Endothelial cell of umbilical vein (primary cell): ENCODE measurements around the gene CD300LB. TPM values are rescaled to one million over a fixed set of nuclear protein-coding genes. Genes with fewer than 3 reads are reported as not detected.

ENCODE experiments used
- BruUV-seq: library from RNA; stranded (reverse); fragments of 400-500 nt; replicated peaks from 2 replicates; lab custom pipeline; 2021; lab: Mats Ljungman, UMichigan
- CTCF ChIA-PET: fragments of 300-600, 350-600 bp; sonication (Branson Sonifier 250); formaldehyde crosslinking; loops from one replicate; lab custom pipeline; 2021; ENCODE audit warnings: antibody characterized with exemption, inconsistent platforms; lab: Charles Lee
- POLR2A ChIA-PET: fragments of 300-600, 350-600 bp; sonication (Branson Sonifier 250); formaldehyde crosslinking; loops from one replicate; lab custom pipeline; 2021; ENCODE audit warnings: antibody characterized with exemption, inconsistent platforms; lab: Charles Lee
- DNase-seq: peaks from one replicate; pipeline ENCODE4 v3.0.0-alpha.2; 2011; ENCODE audit warnings: low read depth, low spot score
- FAIRE-seq: peaks from 2 replicates; lab custom pipeline; 2011; peaks lifted over from hg19 to GRCh38; lab: Jason Lieb, UNC
- H2AFZ ChIP-seq: 2 replicates; pipeline ENCODE4 v1.6.0; 2012; ENCODE audit warnings: low read depth, low read length, control low read depth, inconsistent platforms
- H3K27ac ChIP-seq: 2 replicates; pipeline ENCODE4 v1.5.1; 2011; ENCODE audit warnings: low read depth, mild to moderate bottlenecking, control low read depth, low read length, moderate library complexity; ENCODE audit not compliant: insufficient read depth
- H3K27me3 ChIP-seq, 2 experiments: 2 replicates each; pipeline versions ENCODE4 v1.6.0 to v1.6.1; 2011; ENCODE audit warnings: low read length in 2 of 2, mixed read lengths in 1 of 2; ENCODE audit not compliant: control insufficient read depth in 2 of 2, insufficient read depth in 2 of 2
- H3K36me3 ChIP-seq, 2 experiments: 2 replicates in 1 of 2; 3 replicates in 1 of 2; pipeline ENCODE4 v1.5.1; 2011; ENCODE audit warnings: low read length in 2 of 2, mild to moderate bottlenecking in 1 of 2, moderate library complexity in 1 of 2; ENCODE audit not compliant: control insufficient read depth in 2 of 2, insufficient read depth in 2 of 2; ENCODE audit errors: extremely low read depth in 1 of 2
- H3K4me1 ChIP-seq: 3 replicates; pipeline ENCODE4 v1.5.1; 2011; ENCODE audit warnings: mild to moderate bottlenecking, low read length; ENCODE audit not compliant: control insufficient read depth, insufficient read depth; ENCODE audit errors: extremely low read depth
- H3K4me2 ChIP-seq: 2 replicates; pipeline ENCODE4 v1.6.1; 2011; ENCODE audit warnings: low read length, control low read depth, mixed read lengths; ENCODE audit not compliant: insufficient read depth
- H3K4me3 ChIP-seq, 3 experiments: fragments of 200-600 bp in 1 of 3; sonication (generic), shearing (Covaris generic) in 1 of 3; replicated peaks in 1 of 3; 2 replicates each; pipeline ENCODE4 v1.5.1; 2011 to 2016; ENCODE audit warnings: control low read depth in 3 of 3, low read length in 3 of 3, mild to moderate bottlenecking in 2 of 3, inconsistent platforms in 1 of 3, low read depth in 1 of 3, moderate library complexity in 1 of 3; ENCODE audit not compliant: insufficient read depth in 1 of 3
- H3K79me2 ChIP-seq: 2 replicates; pipeline ENCODE4 v1.6.0; 2012; ENCODE audit warnings: low read length, inconsistent platforms; ENCODE audit not compliant: control insufficient read depth, insufficient read depth
- H3K9ac ChIP-seq: replicated peaks from 2 replicates; pipeline ENCODE3; 2011; ENCODE audit warnings: low read length, control low read depth; ENCODE audit not compliant: insufficient read depth; ENCODE audit errors: extremely low read depth
- H3K9me1 ChIP-seq: replicated peaks from 3 replicates; pipeline ENCODE4 v1.6.0; 2011; ENCODE audit warnings: mild to moderate bottlenecking, low read length; ENCODE audit not compliant: control insufficient read depth, insufficient read depth; ENCODE audit errors: extremely low read depth
- H3K9me3 ChIP-seq: replicated peaks from 2 replicates; pipeline ENCODE4 v1.5.1; 2012; ENCODE audit warnings: low read length, inconsistent platforms; ENCODE audit not compliant: control insufficient read depth, insufficient read depth
- H4K20me1 ChIP-seq: replicated peaks from 2 replicates; pipeline ENCODE3; 2011; ENCODE audit warnings: mild to moderate bottlenecking, low read length; ENCODE audit not compliant: control insufficient read depth, insufficient read depth; ENCODE audit errors: extremely low read depth
- CTCF ChIP-seq, 2 donors: IDR thresholded peaks; 1 replicate in 1 of 2; 2 replicates in 1 of 2; pipeline ENCODE4 v1.5.1; 2011; ENCODE audit warnings: low read length in 2 of 2, mild to moderate bottlenecking in 2 of 2, moderate library complexity in 2 of 2, control low read depth in 1 of 2, inconsistent platforms in 1 of 2, low read depth in 1 of 2; ENCODE audit not compliant: insufficient read depth in 1 of 2; ENCODE audit errors: extremely low read depth in 1 of 2
- EZH2 ChIP-seq: IDR thresholded peaks from 2 replicates; pipeline ENCODE4 v1.6.1; 2012; ENCODE audit warnings: borderline replicate concordance, low read depth, mild to moderate bottlenecking, moderate library complexity, low read length, inconsistent platforms; ENCODE audit not compliant: severe bottlenecking
- GATA2 ChIP-seq: IDR thresholded peaks from 2 replicates; pipeline ENCODE4 v1.7.0; 2011; ENCODE audit warnings: low read depth, mild to moderate bottlenecking, moderate library complexity, mixed read lengths, low read length; ENCODE audit not compliant: insufficient read length, insufficient read depth
- JUN ChIP-seq: IDR thresholded peaks from 2 replicates; pipeline ENCODE4 v1.6.1; 2011; ENCODE audit warnings: borderline replicate concordance, low read depth; ENCODE audit not compliant: insufficient read length, insufficient read depth
- POLR2A ChIP-seq: IDR thresholded peaks from 2 replicates; pipeline ENCODE4 v1.6.1; 2012; ENCODE audit warnings: low read depth, mild to moderate bottlenecking, control low read depth, low read length
- POLR2AphosphoS5 ChIP-seq: IDR thresholded peaks from 2 replicates; pipeline ENCODE4 v1.6.1; 2012; ENCODE audit warnings: low read depth, mild to moderate bottlenecking, control low read depth, low read length, moderate library complexity; ENCODE audit not compliant: insufficient read depth
- dilution Hi-C: fragments of 300-500 bp; cut with MboI; formaldehyde crosslinking; loops from one replicate; pipeline ENCODE4 v1.15.0; 2019; ENCODE audit warnings: low sequenced_read_pairs; ENCODE audit not compliant: extremely low pct_ligation_motif_present
- intact Hi-C: fragments of 100-400 bp; cut with micrococcal nuclease; formaldehyde crosslinking; loops from one replicate; pipeline ENCODE4 v1.10.0; 2022
- polyA plus RNA-seq, 4 experiments: library from polyadenylated mRNA; depleted of rRNA in 3 of 4; stranded (reverse) in 3 of 4; unstranded in 1 of 4; fragments of >200 nt; gene quantifications; 2 replicates each; pipeline versions ENCODE4 v1.2.1 to v1.2.3, GENCODE V29; 2011 to 2012; ENCODE audit warnings: missing spikeins in 1 of 4
- total RNA-seq: library from RNA; stranded (reverse); gene quantifications from 2 replicates; pipeline ENCODE4 v1.2.3, GENCODE V29; 2021

The CD300LB gene
- total and polyA plus RNA-seq, 2 donors (not counting 3 experiments of a cell fraction or from before 2014, with no cell fraction given), result not detected

GRCh38 chr17:74566132-74566753, 35.0 kb upstream of the CD300LB start:
- no peak overlapping the region for H3K4me2 ChIP-seq
- no peak overlapping the region for H2AFZ ChIP-seq
- H3K27ac ChIP-seq, result no peak overlapping the region
- H4K20me1 ChIP-seq, result no peaks in the 10 kb centered on the region
- H3K9me1 ChIP-seq, result no peaks in the 10 kb centered on the region
- BruUV-seq, result no TSS peak
- intact Hi-C loops, result loop anchor here (2.0 kb wide), 1 partner anchor 171 kb away; the partner anchor contains the start of gene RAB37
- TF ChIP-seq CTCF (IDR thresholded peaks at IDR 0.05; ENCODE audit: extremely low read depth in 1 of 2, insufficient read depth in 1 of 2, low read depth in 1 of 2, low read length in 2 of 2), result peak; percentile 31 to 45
- no peak for TF ChIP-seq GATA2
- dilution Hi-C loops, result no loop called here
- H3K9me3 ChIP-seq, result no peaks in the 10 kb centered on the region
- POLR2A ChIA-PET, result no interaction called here
- H3K4me1 ChIP-seq, result no peaks in the 10 kb centered on the region
- no peaks in the 10 kb centered on the region for H3K27me3 ChIP-seq
- H3K4me3 ChIP-seq, result no peak overlapping the region
- DNase-seq (peak; percentile 5), FAIRE-seq (no peak)
- H3K79me2 ChIP-seq, result no peaks in the 10 kb centered on the region
- H3K9ac ChIP-seq, result no peak overlapping the region
- no peaks in the 10 kb centered on the region for H3K36me3 ChIP-seq
- CTCF ChIA-PET, result no interaction called here

- Histone ChIP-seq H3K27me3 (no peaks in the 10 kb centered on the region), H3K9ac (no peak overlapping the region), H3K4me3 (no peak overlapping the region), H3K9me1 (no peaks in the 10 kb centered on the region), H2AFZ (no peak overlapping the region), H3K79me2 (no peaks in the 10 kb centered on the region), H3K9me3 (no peaks in the 10 kb centered on the region), H4K20me1 (no peaks in the 10 kb centered on the region), H3K36me3 (no peaks in the 10 kb centered on the region), H3K4me1 (no peaks in the 10 kb centered on the region), H3K27ac (no peak overlapping the region), H3K4me2 (no peak overlapping the region)
- FAIRE-seq, result no peak
- no TSS peak for BruUV-seq
- TF ChIP-seq JUN (no peak), POLR2AphosphoS5 (no peak), EZH2 (no peak), POLR2A (no peak)
- dilution Hi-C loops (no loop called here), intact Hi-C loops (no loop called here)
- CTCF ChIA-PET, result no interaction called here
- POLR2A ChIA-PET, result no interaction called here
- DNase-seq, result no peak
These were observed 33.9 kb upstream of the CD300LB start for GRCh38 chr17:74565126-74565525.
